Loucy (cell line): ENCODE measurements around the gene BCL2.

ENCODE experiments used
- H2AFZ ChIP-seq: fragments of 200-600 bp; sonication (generic); 2 replicates; pipeline ENCODE4 v1.6.0; 2016; ENCODE audit warnings: antibody characterized with exemption, mild to moderate bottlenecking, low read length, moderate library complexity
- H3F3A ChIP-seq: fragments of 200-600 bp; 2 replicates; pipeline ENCODE4 v1.6.0; 2016; ENCODE audit warnings: antibody characterized with exemption, low read depth, mild to moderate bottlenecking
- H3K27me3 ChIP-seq: fragments of 200-600 bp; sonication (generic); 2 replicates; pipeline ENCODE4 v1.6.1; 2014; ENCODE audit warnings: low read length, mild to moderate bottlenecking; ENCODE audit not compliant: insufficient read depth, poor library complexity, severe bottlenecking
- H3K36me3 ChIP-seq: fragments of 200-600 bp; sonication (generic); 2 replicates; pipeline ENCODE4 v1.6.1; 2016; ENCODE audit warnings: low read length; ENCODE audit not compliant: insufficient read depth
- H3K4me1 ChIP-seq: fragments of 200-600 bp; sonication (generic); 2 replicates; pipeline ENCODE4 v1.5.1; 2014; ENCODE audit warnings: low read length, mild to moderate bottlenecking; ENCODE audit not compliant: insufficient read depth, poor library complexity, severe bottlenecking
- H3K4me2 ChIP-seq: fragments of 200-600 bp; sonication (generic); 2 replicates; pipeline ENCODE4 v1.6.0; 2014; ENCODE audit warnings: antibody characterized with exemption, low read length, low read depth, mild to moderate bottlenecking; ENCODE audit not compliant: poor library complexity, severe bottlenecking
- H3K4me3 ChIP-seq: fragments of 200-600 bp; sonication (generic); 2 replicates; pipeline ENCODE4 v1.5.1; 2014; ENCODE audit warnings: low read length, mild to moderate bottlenecking, mixed read lengths; ENCODE audit not compliant: poor library complexity, severe bottlenecking
- H3K79me2 ChIP-seq: fragments of 200-600 bp; sonication (generic); 2 replicates; pipeline ENCODE4 v1.6.1; 2014; ENCODE audit warnings: low read length; ENCODE audit not compliant: insufficient read depth
- H3K9ac ChIP-seq: fragments of 200-600 bp; sonication (generic); 2 replicates; pipeline ENCODE4 v1.6.0; 2014; ENCODE audit warnings: mild to moderate bottlenecking, low read depth, low read length, moderate library complexity; ENCODE audit not compliant: poor library complexity, severe bottlenecking
- H3K9me2 ChIP-seq: fragments of 200-600 bp; sonication (generic); replicated peaks from 2 replicates; pipeline ENCODE4 v1.6.1; 2016; ENCODE audit warnings: low read depth, low read length, mixed read lengths
- H3K9me3 ChIP-seq: fragments of 200-600 bp; sonication (generic); 2 replicates; pipeline ENCODE4 v1.6.1; 2014; ENCODE audit warnings: mild to moderate bottlenecking, antibody characterized with exemption, low read length, low read depth; ENCODE audit not compliant: insufficient read depth
- H4K20me1 ChIP-seq: fragments of 200-600 bp; sonication (generic); 2 replicates; pipeline ENCODE4 v1.6.0; 2014; ENCODE audit warnings: antibody characterized with exemption, low read length, mild to moderate bottlenecking; ENCODE audit not compliant: insufficient read depth, poor library complexity, severe bottlenecking
- EZH2phosphoT487 ChIP-seq: fragments of 200-600 bp; IDR thresholded peaks from 2 replicates; pipeline ENCODE4 v1.6.1; 2018; ENCODE audit warnings: antibody characterized with exemption, mild to moderate bottlenecking, moderate library complexity, borderline replicate concordance
- TF ChIP-seq, protein P1 (sequence below): fragments of 200-600 bp; sonication (generic); conservative IDR thresholded peaks from 2 replicates; pipeline ENCODE4 v1.5.1; 2014; ENCODE audit warnings: mild to moderate bottlenecking, antibody characterized with exemption, low read length

The BCL2 gene

GRCh38 chr18:63326011-63326410, 6.4 kb upstream of the BCL2 start:
- Histone ChIP-seq H4K20me1 (no peaks in the 10 kb centered on the region), H3K36me3 (0 out of 2 replicates have a peak, but pooled peaks cover 5% of the 10 kb centered on the region), H3K27me3 (no peaks in the 10 kb centered on the region), H2AFZ (no peak overlapping the region), H3K4me2 (no peak overlapping the region), H3K4me3 (no peak overlapping the region), H3K4me1 (peaks cover 12% of the 10 kb centered on the region), H3K79me2 (no peaks in the 10 kb centered on the region), H3F3A (no peaks in the 10 kb centered on the region), H3K9ac (no peak overlapping the region), H3K9me3 (no peaks in the 10 kb centered on the region), H3K9me2 (no peaks in the 10 kb centered on the region)
- no peak for TF ChIP-seq EZH2phosphoT487
- TF ChIP-seq, protein P1, sequence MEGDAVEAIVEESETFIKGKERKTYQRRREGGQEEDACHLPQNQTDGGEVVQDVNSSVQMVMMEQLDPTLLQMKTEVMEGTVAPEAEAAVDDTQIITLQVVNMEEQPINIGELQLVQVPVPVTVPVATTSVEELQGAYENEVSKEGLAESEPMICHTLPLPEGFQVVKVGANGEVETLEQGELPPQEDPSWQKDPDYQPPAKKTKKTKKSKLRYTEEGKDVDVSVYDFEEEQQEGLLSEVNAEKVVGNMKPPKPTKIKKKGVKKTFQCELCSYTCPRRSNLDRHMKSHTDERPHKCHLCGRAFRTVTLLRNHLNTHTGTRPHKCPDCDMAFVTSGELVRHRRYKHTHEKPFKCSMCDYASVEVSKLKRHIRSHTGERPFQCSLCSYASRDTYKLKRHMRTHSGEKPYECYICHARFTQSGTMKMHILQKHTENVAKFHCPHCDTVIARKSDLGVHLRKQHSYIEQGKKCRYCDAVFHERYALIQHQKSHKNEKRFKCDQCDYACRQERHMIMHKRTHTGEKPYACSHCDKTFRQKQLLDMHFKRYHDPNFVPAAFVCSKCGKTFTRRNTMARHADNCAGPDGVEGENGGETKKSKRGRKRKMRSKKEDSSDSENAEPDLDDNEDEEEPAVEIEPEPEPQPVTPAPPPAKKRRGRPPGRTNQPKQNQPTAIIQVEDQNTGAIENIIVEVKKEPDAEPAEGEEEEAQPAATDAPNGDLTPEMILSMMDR: no peak

- H3K36me3 ChIP-seq: no peaks in the 10 kb centered on the region
- no peaks in the 10 kb centered on the region for H3K27me3 ChIP-seq
- no peak overlapping the region for H2AFZ ChIP-seq
- H3K9me2 ChIP-seq: no peaks in the 10 kb centered on the region
- H3K4me3 ChIP-seq: no peak overlapping the region
- peaks cover 15% of the 10 kb centered on the region for H3K4me1 ChIP-seq
- H3K9ac ChIP-seq: no peak overlapping the region
- H3K4me2 ChIP-seq: no peak overlapping the region
- H4K20me1 ChIP-seq: no peaks in the 10 kb centered on the region
- TF ChIP-seq, protein P1: no peak
- TF ChIP-seq EZH2phosphoT487: no peak
- no peaks in the 10 kb centered on the region for H3K9me3 ChIP-seq
- H3K79me2 ChIP-seq: no peaks in the 10 kb centered on the region
- no peaks in the 10 kb centered on the region for H3F3A ChIP-seq
Measured at GRCh38 chr18:63325086-63325686, 5.6 kb upstream of the BCL2 start.

- no peak for TF ChIP-seq EZH2phosphoT487
- TF ChIP-seq, protein P1: peak; percentile 84
- Histone ChIP-seq H3K4me1 (peaks cover 23% of the 10 kb centered on the region), H3K27me3 (peaks cover 7% of the 10 kb centered on the region), H3K4me2 (peak overlapping the region; percentile 52), H3K36me3 (no peaks in the 10 kb centered on the region), H2AFZ (peak overlapping the region; percentile 67), H3K9me2 (no peaks in the 10 kb centered on the region), H3K9me3 (no peaks in the 10 kb centered on the region), H3K9ac (peak overlapping the region; percentile 53), H3K4me3 (no peak overlapping the region), H4K20me1 (peaks cover 9% of the 10 kb centered on the region), H3K79me2 (peaks cover 15% of the 10 kb centered on the region), H3F3A (no peaks in the 10 kb centered on the region)
Measured at GRCh38 chr18:63322908-63323634, 3.5 kb upstream of the BCL2 start.
